Smooth muscle cell (in vitro differentiated cells): Measurements from ENCODE around the gene ODF2L. TPM values are rescaled to one million over a fixed set of nuclear protein-coding genes. Genes with fewer than 3 reads are reported as not detected.

Experiments used
- DNase-seq: peaks from one replicate; lab custom pipeline; 2025; ENCODE audit not compliant: unreplicated experiment; lab: John Stamatoyannopoulos, UW
- H2AFZ ChIP-seq: fragments of 200-600 bp; sonication (generic); 2 replicates; pipeline ENCODE4 v1.6.0; 2016; ENCODE audit warnings: antibody characterized with exemption, low read depth, mild to moderate bottlenecking
- H3F3A ChIP-seq: fragments of 200-600 bp; sonication (generic); 2 replicates; pipeline ENCODE4 v1.6.0; 2017; ENCODE audit warnings: antibody characterized with exemption, low read depth
- H3K27ac ChIP-seq: fragments of 200-600 bp; sonication (generic); 2 replicates; pipeline ENCODE4 v1.5.1; 2016; ENCODE audit warnings: low read depth, mild to moderate bottlenecking
- H3K27me3 ChIP-seq: fragments of 200-600 bp; sonication (generic); 2 replicates; pipeline ENCODE4 v1.6.1; 2016; ENCODE audit warnings: low read depth, mild to moderate bottlenecking
- H3K36me3 ChIP-seq: fragments of 200-600 bp; sonication (generic); 2 replicates; pipeline ENCODE4 v1.5.1; 2016; ENCODE audit warnings: low read depth
- H3K4me1 ChIP-seq: fragments of 200-600 bp; sonication (generic); 2 replicates; pipeline ENCODE4 v1.5.1; 2016; ENCODE audit warnings: low read depth
- H3K4me2 ChIP-seq: fragments of 200-600 bp; sonication (generic); 2 replicates; pipeline ENCODE4 v1.6.0; 2016; ENCODE audit warnings: mild to moderate bottlenecking
- H3K4me3 ChIP-seq: fragments of 200-600 bp; sonication (generic); 2 replicates; pipeline ENCODE4 v1.5.1; 2016; ENCODE audit warnings: mild to moderate bottlenecking
- H3K79me2 ChIP-seq: fragments of 200-600 bp; sonication (generic); 2 replicates; pipeline ENCODE4 v1.6.0; 2016; ENCODE audit warnings: low read depth, mild to moderate bottlenecking
- H3K9ac ChIP-seq: fragments of 200-600 bp; sonication (generic); 2 replicates; pipeline ENCODE4 v1.6.0; 2016; ENCODE audit warnings: low read depth
- H3K9me3 ChIP-seq: fragments of 200-600 bp; sonication (generic); replicated peaks from 2 replicates; pipeline ENCODE4 v1.5.1; 2016; ENCODE audit warnings: low read depth
- H4K20me1 ChIP-seq: fragments of 200-600 bp; sonication (generic); 2 replicates; pipeline ENCODE4 v1.6.0; 2016; ENCODE audit warnings: low read depth
- CTCF ChIP-seq: fragments of 200-600 bp; sonication (generic); IDR thresholded peaks from 2 replicates; pipeline ENCODE4 v1.5.1; 2017; ENCODE audit warnings: borderline replicate concordance, mild to moderate bottlenecking, antibody characterized with exemption; ENCODE audit not compliant: insufficient read depth, poor library complexity, severe bottlenecking
- WGBS: methylation state at CpG from one replicate; pipeline ENCODE4 v1.1.7; 2016; ENCODE audit warnings: low lambda C conversion rate; 5-methylcytosine and 5-hydroxymethylcytosine counted together
- polyA plus RNA-seq: library from polyadenylated mRNA; unstranded; fragments of >200 nt; fragmentation: Nextera tagmentation; extraction: Ambion mirVana; gene quantifications from 2 replicates; pipeline ENCODE4 v1.2.1, GENCODE V29; 2016
- total RNA-seq: library from RNA; depleted of rRNA; stranded (reverse); fragments of >200 nt; gene quantifications from 2 replicates; pipeline ENCODE4 v1.2.3, GENCODE V29; 2014

ODF2L gene
- 58.4 and 95.9 TPM in 2 replicates for total RNA-seq
- polyA plus RNA-seq: 31.2 and 36.4 TPM in 2 replicates

GRCh38 chr1:86395751-86396497 lies at the start of gene ODF2L:
ODF2L (minus strand) TSS chr1:86396323; CDS start chr1:86387027, 9,296 bp downstream.
- Histone ChIP-seq H3K4me2 (peak within 1 kb of the TSS; percentile 89), H3K4me1 (peaks cover 17% of the 10 kb centered on the region), H3K36me3 (no peaks in the 10 kb centered on the region), H3K4me3 (peak within 1 kb of the TSS; percentile 82), H3K79me2 (peaks cover 51% of the 10 kb centered on the region), H3K9ac (peak within 1 kb of the TSS; percentile 83), H2AFZ (peak within 1 kb of the TSS; percentile 91), H3K9me3 (no peaks in the 10 kb centered on the region), H3F3A (no peaks in the 10 kb centered on the region), H4K20me1 (peaks cover 4% of the 10 kb centered on the region), H3K27ac (peak within 1 kb of the TSS; percentile 48), H3K27me3 (peaks cover 15% of the 10 kb centered on the region)
- no peak for TF ChIP-seq CTCF
- peak; percentile 61 for DNase-seq
- WGBS: under 1% methylated on average over 53 of the region's 56 CpGs

GRCh38 chr1:86445919-86446318 lies 49.8 kb upstream of the ODF2L start:
- no peak overlapping the region for H2AFZ ChIP-seq
- no peak overlapping the region for H3K9ac ChIP-seq
- H3K27me3 ChIP-seq: peaks cover 8% of the 10 kb centered on the region
- H4K20me1 ChIP-seq: no peaks in the 10 kb centered on the region
- no peaks in the 10 kb centered on the region for H3K36me3 ChIP-seq
- H3K9me3 ChIP-seq: no peaks in the 10 kb centered on the region
- no peak for DNase-seq
- H3F3A ChIP-seq: no peaks in the 10 kb centered on the region
- no peaks in the 10 kb centered on the region for H3K79me2 ChIP-seq
- 75% methylated on average over 1 of the region's 1 CpG for WGBS
- H3K27ac ChIP-seq: no peak overlapping the region
- TF ChIP-seq CTCF: no peak
- no peaks in the 10 kb centered on the region for H3K4me1 ChIP-seq
- H3K4me3 ChIP-seq: no peak overlapping the region
- no peak overlapping the region for H3K4me2 ChIP-seq

- Histone ChIP-seq H3K4me1 (no peaks in the 10 kb centered on the region), H3K36me3 (no peaks in the 10 kb centered on the region), H3K9me3 (no peaks in the 10 kb centered on the region), H3F3A (no peaks in the 10 kb centered on the region), H3K4me3 (no peak overlapping the region), H2AFZ (no peak overlapping the region), H3K27me3 (peaks cover 9% of the 10 kb centered on the region), H3K4me2 (no peak overlapping the region), H3K79me2 (no peaks in the 10 kb centered on the region), H3K27ac (no peak overlapping the region), H3K9ac (no peak overlapping the region), H4K20me1 (no peaks in the 10 kb centered on the region)
- WGBS: 85% methylated on average over 1 of the region's 1 CpG
- no peak for DNase-seq
- TF ChIP-seq CTCF: no peak
Observed at GRCh38 chr1:86441997-86442396, 45.9 kb upstream of the ODF2L start.

GRCh38 chr1:86441581-86441980 lies 45.5 kb upstream of the ODF2L start:
- no peaks in the 10 kb centered on the region for H3K9me3 ChIP-seq
- no peak for DNase-seq
- no peak overlapping the region for H3K9ac ChIP-seq
- no peak for TF ChIP-seq CTCF
- no peak overlapping the region for H3K4me3 ChIP-seq
- H3K36me3 ChIP-seq: no peaks in the 10 kb centered on the region
- H3F3A ChIP-seq: no peaks in the 10 kb centered on the region
- no peaks in the 10 kb centered on the region for H3K4me1 ChIP-seq
- no peak overlapping the region for H2AFZ ChIP-seq
- H3K27ac ChIP-seq: no peak overlapping the region
- no peaks in the 10 kb centered on the region for H4K20me1 ChIP-seq
- 87% methylated on average over 2 of the region's 2 CpGs for WGBS
- no peaks in the 10 kb centered on the region for H3K79me2 ChIP-seq
- no peak overlapping the region for H3K4me2 ChIP-seq
- peaks cover 9% of the 10 kb centered on the region for H3K27me3 ChIP-seq
